HG03439 (cell line): ENCODE measurements around the gene IPCEF1.
"Not testable (repeated sequence)": the region's sequence is repeated elsewhere in the genome, so short reads cannot be mapped to it uniquely, and the experiment has no call there.

Experiments
- ATAC-seq: cut with Tn5 transposase; IDR thresholded peaks from one replicate; pipeline ENCODE4 v1.9.1; 2021; ENCODE audit warnings: mild to moderate bottlenecking, moderate library complexity; ENCODE audit not compliant: unreplicated experiment

IPCEF1 gene

GRCh38 chr6:154228521-154228905 is 128.1 kb downstream of the IPCEF1 start:
- no peak for ATAC-seq

GRCh38 chr6:154227862-154228520 is 128.6 kb downstream of the IPCEF1 start:
- ATAC-seq: no peak

- no peak for ATAC-seq
Measured at GRCh38 chr6:154226461-154226860, 130.1 kb downstream of the IPCEF1 start.

- no peak for ATAC-seq
Measured at GRCh38 chr6:154223296-154223695, 133.3 kb downstream of the IPCEF1 start.

GRCh38 chr6:154222716-154223115 is 133.9 kb downstream of the IPCEF1 start:
- no peak for ATAC-seq

GRCh38 chr6:154219250-154219649 is 137.4 kb downstream of the IPCEF1 start:
- ATAC-seq: no peak

GRCh38 chr6:154218787-154219186 is 137.8 kb downstream of the IPCEF1 start:
- no peak for ATAC-seq

- ATAC-seq: no peak
Measured at GRCh38 chr6:154218301-154218700, 138.3 kb downstream of the IPCEF1 start.

GRCh38 chr6:154213782-154214181 is 142.8 kb downstream of the IPCEF1 start:
- ATAC-seq: no peak

- no peak for ATAC-seq
Measured at GRCh38 chr6:154210678-154211077, 145.9 kb downstream of the IPCEF1 start.

GRCh38 chr6:154209555-154209954 is 147.0 kb downstream of the IPCEF1 start:
- no peak for ATAC-seq

- no peak for ATAC-seq
Measured at GRCh38 chr6:154206996-154207395, 149.6 kb downstream of the IPCEF1 start.

GRCh38 chr6:154206141-154206540 is 150.5 kb downstream of the IPCEF1 start:
- ATAC-seq: no peak

GRCh38 chr6:154202958-154203357 is 153.6 kb downstream of the IPCEF1 start:
- no peak for ATAC-seq

- no peak for ATAC-seq
Measured at GRCh38 chr6:154202339-154202738, 154.3 kb downstream of the IPCEF1 start.

- ATAC-seq: not testable (repeated sequence)
Measured at GRCh38 chr6:154201688-154202087, 154.9 kb downstream of the IPCEF1 start.

- no peak for ATAC-seq
Measured at GRCh38 chr6:154197196-154197860, 159.3 kb downstream of the IPCEF1 start.

- ATAC-seq: no peak
Measured at GRCh38 chr6:154196333-154196885, 160.2 kb downstream of the IPCEF1 start.

- no peak for ATAC-seq
Measured at GRCh38 chr6:154187714-154188113, 168.9 kb downstream of the IPCEF1 start.

GRCh38 chr6:154187203-154187602 is 169.4 kb downstream of the IPCEF1 start:
- ATAC-seq: no peak

- no peak for ATAC-seq
Measured at GRCh38 chr6:154179434-154179833, 177.2 kb downstream of the IPCEF1 start.

GRCh38 chr6:154172393-154172792 is 184.2 kb downstream of the IPCEF1 start:
- ATAC-seq: not testable (repeated sequence)
